ENCODE data around the gene CSH2. TPM values are rescaled to one million over a fixed set of nuclear protein-coding genes. Genes with fewer than 3 reads are reported as not detected.

The CSH2 gene
- total and polyA plus RNA-seq, 2 of the 13 experiments (the other 11 are each of a cell fraction or from before 2014, with no cell fraction given): not detected

DNA sequence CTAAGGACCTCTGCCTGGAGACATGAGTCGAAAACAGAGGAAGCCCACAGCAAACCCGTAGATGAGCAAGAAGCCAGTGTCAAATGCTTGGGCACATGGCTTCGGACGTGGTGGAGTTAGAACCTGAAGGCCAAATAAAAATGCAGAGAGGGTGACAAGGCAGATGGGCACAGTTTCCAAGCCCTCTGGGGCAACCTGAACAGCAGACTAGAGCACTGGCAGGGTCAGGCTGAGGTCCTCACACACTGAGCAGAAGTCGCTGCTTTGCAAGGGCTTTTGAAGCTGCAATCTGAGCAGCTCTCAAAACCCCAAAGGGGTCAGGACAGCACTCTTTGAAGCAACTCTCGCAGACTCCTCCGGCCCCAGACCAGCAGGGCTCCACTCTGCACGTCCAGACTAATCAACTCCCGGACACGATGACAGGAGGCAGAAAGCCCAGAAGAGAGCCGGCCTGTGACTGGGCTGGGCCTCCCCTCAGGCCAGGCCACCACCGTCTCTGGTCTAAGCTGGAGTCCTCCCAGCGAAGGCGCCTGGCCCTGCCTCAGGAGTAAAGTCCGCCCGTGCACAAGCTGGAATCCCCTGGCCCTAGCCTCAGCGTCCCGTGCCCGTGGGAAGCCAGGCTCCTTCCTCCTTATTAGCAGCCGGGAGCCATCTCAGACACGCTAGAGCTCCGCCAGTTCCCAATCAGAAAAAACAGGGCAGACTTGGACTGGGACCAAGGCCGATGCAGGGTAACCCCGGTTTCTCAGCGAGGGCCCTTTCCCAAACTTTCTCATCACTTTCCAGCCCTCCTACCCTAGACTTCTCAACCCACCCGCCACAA lies 31.9 kb downstream of the CSH2 start (continued):
- TF ChIP-seq, protein P1, sequence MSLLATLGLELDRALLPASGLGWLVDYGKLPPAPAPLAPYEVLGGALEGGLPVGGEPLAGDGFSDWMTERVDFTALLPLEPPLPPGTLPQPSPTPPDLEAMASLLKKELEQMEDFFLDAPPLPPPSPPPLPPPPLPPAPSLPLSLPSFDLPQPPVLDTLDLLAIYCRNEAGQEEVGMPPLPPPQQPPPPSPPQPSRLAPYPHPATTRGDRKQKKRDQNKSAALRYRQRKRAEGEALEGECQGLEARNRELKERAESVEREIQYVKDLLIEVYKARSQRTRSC (CRISPR knock-in tag; IDR thresholded peaks at IDR 0.05; ENCODE audit: low read depth): no peak
- TF ChIP-seq, protein P2, sequence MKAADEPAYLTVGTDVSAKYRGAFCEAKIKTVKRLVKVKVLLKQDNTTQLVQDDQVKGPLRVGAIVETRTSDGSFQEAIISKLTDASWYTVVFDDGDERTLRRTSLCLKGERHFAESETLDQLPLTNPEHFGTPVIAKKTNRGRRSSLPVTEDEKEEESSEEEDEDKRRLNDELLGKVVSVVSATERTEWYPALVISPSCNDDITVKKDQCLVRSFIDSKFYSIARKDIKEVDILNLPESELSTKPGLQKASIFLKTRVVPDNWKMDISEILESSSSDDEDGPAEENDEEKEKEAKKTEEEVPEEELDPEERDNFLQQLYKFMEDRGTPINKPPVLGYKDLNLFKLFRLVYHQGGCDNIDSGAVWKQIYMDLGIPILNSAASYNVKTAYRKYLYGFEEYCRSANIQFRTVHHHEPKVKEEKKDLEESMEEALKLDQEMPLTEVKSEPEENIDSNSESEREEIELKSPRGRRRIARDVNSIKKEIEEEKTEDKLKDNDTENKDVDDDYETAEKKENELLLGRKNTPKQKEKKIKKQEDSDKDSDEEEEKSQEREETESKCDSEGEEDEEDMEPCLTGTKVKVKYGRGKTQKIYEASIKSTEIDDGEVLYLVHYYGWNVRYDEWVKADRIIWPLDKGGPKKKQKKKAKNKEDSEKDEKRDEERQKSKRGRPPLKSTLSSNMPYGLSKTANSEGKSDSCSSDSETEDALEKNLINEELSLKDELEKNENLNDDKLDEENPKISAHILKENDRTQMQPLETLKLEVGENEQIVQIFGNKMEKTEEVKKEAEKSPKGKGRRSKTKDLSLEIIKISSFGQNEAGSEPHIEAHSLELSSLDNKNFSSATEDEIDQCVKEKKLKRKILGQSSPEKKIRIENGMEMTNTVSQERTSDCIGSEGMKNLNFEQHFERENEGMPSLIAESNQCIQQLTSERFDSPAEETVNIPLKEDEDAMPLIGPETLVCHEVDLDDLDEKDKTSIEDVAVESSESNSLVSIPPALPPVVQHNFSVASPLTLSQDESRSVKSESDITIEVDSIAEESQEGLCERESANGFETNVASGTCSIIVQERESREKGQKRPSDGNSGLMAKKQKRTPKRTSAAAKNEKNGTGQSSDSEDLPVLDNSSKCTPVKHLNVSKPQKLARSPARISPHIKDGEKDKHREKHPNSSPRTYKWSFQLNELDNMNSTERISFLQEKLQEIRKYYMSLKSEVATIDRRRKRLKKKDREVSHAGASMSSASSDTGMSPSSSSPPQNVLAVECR (CRISPR knock-in tag; IDR thresholded peaks at IDR 0.05; ENCODE audit: borderline replicate concordance): peak; percentile 78
- TF ChIP-seq, protein P3, sequence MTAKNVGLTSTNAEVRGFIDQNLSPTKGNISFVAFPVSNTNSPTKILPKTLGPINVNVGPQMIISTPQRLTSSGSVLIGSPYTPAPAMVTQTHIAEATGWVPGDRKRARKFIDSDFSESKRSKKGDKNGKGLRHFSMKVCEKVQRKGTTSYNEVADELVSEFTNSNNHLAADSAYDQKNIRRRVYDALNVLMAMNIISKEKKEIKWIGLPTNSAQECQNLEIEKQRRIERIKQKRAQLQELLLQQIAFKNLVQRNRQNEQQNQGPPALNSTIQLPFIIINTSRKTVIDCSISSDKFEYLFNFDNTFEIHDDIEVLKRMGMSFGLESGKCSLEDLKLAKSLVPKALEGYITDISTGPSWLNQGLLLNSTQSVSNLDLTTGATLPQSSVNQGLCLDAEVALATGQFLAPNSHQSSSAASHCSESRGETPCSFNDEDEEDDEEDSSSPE (CRISPR knock-in tag; IDR thresholded peaks at IDR 0.05): peak; percentile 20; the same call in 1 of the 2 replicates
- TF ChIP-seq ZFAT (CRISPR knock-in tag; conservative IDR thresholded peaks at IDR 0.05): no peak
- TF ChIP-seq FIP1L1 (IDR thresholded peaks at IDR 0.05; ENCODE audit: borderline replicate concordance, insufficient read depth, low read depth, low read length): no peak
- no peak for TF ChIP-seq ZNF777 (CRISPR knock-in tag; IDR thresholded peaks at IDR 0.05)
- TF ChIP-seq PAWR (CRISPR knock-in tag; IDR thresholded peaks at IDR 0.05; ENCODE audit: borderline replicate concordance): 0 out of 2 replicates have a peak, but pooled peaks have one; percentile 18
- TF ChIP-seq, protein P4, sequence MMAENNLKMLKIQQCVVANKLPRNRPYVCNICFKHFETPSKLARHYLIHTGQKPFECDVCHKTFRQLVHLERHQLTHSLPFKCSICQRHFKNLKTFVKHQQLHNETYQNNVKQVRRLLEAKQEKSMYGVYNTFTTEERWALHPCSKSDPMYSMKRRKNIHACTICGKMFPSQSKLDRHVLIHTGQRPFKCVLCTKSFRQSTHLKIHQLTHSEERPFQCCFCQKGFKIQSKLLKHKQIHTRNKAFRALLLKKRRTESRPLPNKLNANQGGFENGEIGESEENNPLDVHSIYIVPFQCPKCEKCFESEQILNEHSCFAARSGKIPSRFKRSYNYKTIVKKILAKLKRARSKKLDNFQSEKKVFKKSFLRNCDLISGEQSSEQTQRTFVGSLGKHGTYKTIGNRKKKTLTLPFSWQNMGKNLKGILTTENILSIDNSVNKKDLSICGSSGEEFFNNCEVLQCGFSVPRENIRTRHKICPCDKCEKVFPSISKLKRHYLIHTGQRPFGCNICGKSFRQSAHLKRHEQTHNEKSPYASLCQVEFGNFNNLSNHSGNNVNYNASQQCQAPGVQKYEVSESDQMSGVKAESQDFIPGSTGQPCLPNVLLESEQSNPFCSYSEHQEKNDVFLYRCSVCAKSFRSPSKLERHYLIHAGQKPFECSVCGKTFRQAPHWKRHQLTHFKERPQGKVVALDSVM (CRISPR knock-in tag; IDR thresholded peaks at IDR 0.05): no peak
- TF ChIP-seq, protein P5, sequence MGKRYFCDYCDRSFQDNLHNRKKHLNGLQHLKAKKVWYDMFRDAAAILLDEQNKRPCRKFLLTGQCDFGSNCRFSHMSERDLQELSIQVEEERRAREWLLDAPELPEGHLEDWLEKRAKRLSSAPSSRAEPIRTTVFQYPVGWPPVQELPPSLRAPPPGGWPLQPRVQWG (CRISPR knock-in tag; IDR thresholded peaks at IDR 0.05; ENCODE audit: borderline replicate concordance, low read depth): no peak
- TF ChIP-seq HNF4A (CRISPR knock-in tag; IDR thresholded peaks at IDR 0.05): peak; percentile 65
- peak; percentile 66; the same call in 1 of the 2 replicates for TF ChIP-seq ZNF549 (CRISPR knock-in tag; IDR thresholded peaks at IDR 0.05)
- TF ChIP-seq GFI1 (CRISPR knock-in tag; IDR thresholded peaks at IDR 0.05; ENCODE audit: borderline replicate concordance): peak; percentile 68; the same call in 1 of the 2 replicates
- 0 out of 2 replicates have a peak, but pooled peaks have one; percentile 19 for TF ChIP-seq DPF2 (CRISPR knock-in tag; IDR thresholded peaks at IDR 0.05; ENCODE audit: borderline replicate concordance, low read depth)
- TF ChIP-seq ZNF124 (CRISPR knock-in tag; IDR thresholded peaks at IDR 0.05): no peak
- TF ChIP-seq TGIF2 (CRISPR knock-in tag; IDR thresholded peaks at IDR 0.05): peak; percentile 37
- 0 out of 2 replicates have a peak, but pooled peaks have one; percentile 29 for TF ChIP-seq FOXJ3 (CRISPR knock-in tag; IDR thresholded peaks at IDR 0.05; ENCODE audit: borderline replicate concordance)
- peak; percentile 95 for TF ChIP-seq ZNF263 (CRISPR knock-in tag; IDR thresholded peaks at IDR 0.05)
- TF ChIP-seq HCFC1 (IDR thresholded peaks at IDR 0.05; ENCODE audit: low read depth, low read length): 0 out of 2 replicates have a peak, but pooled peaks have one; percentile 9
